Heart right ventricle (tissue), 16 donors: ENCODE results near the gene SMARCC1. TPM values are rescaled to one million over a fixed set of nuclear protein-coding genes. Genes with fewer than 3 reads are reported as not detected.
A peak's percentile ranks its signal among the peaks of the same experiment; 100 is the strongest.

ENCODE experiments used
- ATAC-seq, 8 donors: fragments of 200-7000 bp; cut with Tn5 transposase; one replicate each; pipeline ENCODE4 v1.9.1; 2020; ENCODE audit warnings: mild to moderate bottlenecking in 8 of 8, moderate library complexity in 8 of 8, moderate number of reproducible peaks in 1 of 8
- DNase-seq, 2 donors: peaks; one replicate each; pipeline ENCODE4 v3.0.0-alpha.2; 2020
- H3K27ac ChIP-seq, 10 donors: fragments of 200-600 bp; sonication (generic) in 2 of 10; one replicate each; pipeline versions ENCODE4 v1.5.0 to v1.8.0; 2020 to 2022; ENCODE audit warnings: mild to moderate bottlenecking in 3 of 10
- H3K27me3 ChIP-seq, 7 donors: fragments of 200-600 bp; one replicate each; pipeline ENCODE4 v1.8.0; 2021 to 2022; ENCODE audit warnings: mild to moderate bottlenecking in 2 of 7
- H3K36me3 ChIP-seq, 9 donors: fragments of 200-600 bp; sonication (generic) in 1 of 9; one replicate each; pipeline versions ENCODE4 v1.5.0 to v1.8.0; 2020 to 2022; ENCODE audit warnings: mild to moderate bottlenecking in 2 of 9
- H3K4me1 ChIP-seq, 9 donors: fragments of 200-600 bp; sonication (generic) in 1 of 9; one replicate each; pipeline versions ENCODE4 v1.5.0 to v1.8.0; 2020 to 2022; ENCODE audit warnings: mild to moderate bottlenecking in 4 of 9
- H3K4me3 ChIP-seq, 10 donors: fragments of 200-600 bp; sonication (generic) in 2 of 10; one replicate each; pipeline versions ENCODE4 v1.5.0 to v1.8.0; 2020 to 2022; ENCODE audit warnings: mild to moderate bottlenecking in 7 of 10, moderate library complexity in 2 of 10
- H3K9me3 ChIP-seq, 11 donors: fragments of 200-600 bp in 10 of 11; sonication (generic) in 2 of 11; one replicate each; pipeline versions ENCODE4 v1.5.0 to v1.8.0; 2013 to 2022; ENCODE audit warnings: mild to moderate bottlenecking in 2 of 11, control low read depth in 1 of 11, moderate library complexity in 1 of 11
- CTCF ChIP-seq, 9 donors: fragments of 200-600 bp; sonication (generic) in 2 of 9; IDR thresholded peaks; one replicate each; pipeline versions ENCODE4 v1.5.0 to v1.8.0; 2021 to 2022; ENCODE audit warnings: antibody characterized with exemption in 9 of 9, mild to moderate bottlenecking in 5 of 9, moderate library complexity in 1 of 9
- WGBS, 2 donors: extraction: QIAGEN DNeasy Blood & Tissue Kit; methylation state at CpG; one replicate each; pipeline ENCODE4 v1.1.7; 2013; ENCODE audit warnings: inconsistent platforms in 1 of 2; 5-methylcytosine and 5-hydroxymethylcytosine counted together
- intact Hi-C, 10 donors: fragments of 100-400 bp; cut with DNase I; formaldehyde crosslinking; loops; one replicate each; pipeline versions ENCODE4 v1.11.1 to v1.14.2; 2022
- polyA plus RNA-seq, 2 donors: library from polyadenylated mRNA; stranded (reverse); fragments of 200-250 nt; gene quantifications; one replicate each; pipeline ENCODE4 v1.2.3, GENCODE V29; 2013
- total RNA-seq, 10 donors: library from RNA; stranded (reverse); fragmentation: NEBNext Ultra II Directional in 3 of 10; extraction: Animal tissue kit (Norgen Biotek cat#: 25700) in 3 of 10; gene quantifications; one replicate each; pipeline versions ENCODE4 v1.2.1 to v1.2.4, GENCODE V29; 2021 to 2023
- donor health status: Arrhythmogenic right ventricular cardiomyopathy.
- donor health status: ischemic (EF 13 %, LVEDD 7.1; RV severe dilation, severe dysfunction).
- donor health status: healthy with polysubstance abuse.
- donor health status: DM: no; HTN: yes; CAD: no.
- donor health status: DM: no; HTN: no; CAD: no.
- donor health status: ischemic (EF 25% LVEDD 6.9; RV normal size, moderate dysfunction).
- donor health status: ischemic (EF 25% LVEDD 5.7; RV mildly dilated, moderate dysfunction).
- donor health status: healthy.
- donor health status: DM: yes; HTN: yes; CAD: no.
- donor health status: Ischemic cardiomyopathy.
- donor health status: ischemic (EF 35%, LVEDD 5.7; RV mildly dilated, moderate dysfunction).
- donor health status: nonischemic (EF 11% LVEDD 7.7; RV severe dilation, severe dysfunction).
- donor health status: DM: yes; HTN: yes; CAD: no.
- donor health status: PGD.
- donor health status: ischemic (EF 29% LVEDD 5.4; RV normal size, mild dysfunction).
- donor health status: nonischemic (EF 23%, LVEDD 6.1; RV moderate dilation, normal function).

The SMARCC1 gene
- total and polyA plus RNA-seq, 12 donors: 6.4 to 34.9 (median 24.3) TPM

- ATAC-seq (peak; percentile 8 to 70 (median 58)), DNase-seq (peak; percentile 62 to 69)
- no peaks in the 10 kb centered on the region for H3K9me3 ChIP-seq
- peak overlapping the region; percentile 56 to 94 (median 88) for H3K4me3 ChIP-seq
- 1% methylated on average over 52 to 54 of the region's 54 CpGs for WGBS, 2 donors
- H3K36me3 ChIP-seq: no peaks in the 10 kb centered on the region
- H3K4me1 ChIP-seq: peaks cover 3 to 49% (median 33%) of the 10 kb centered on the region in 9 donors
- peak overlapping the region; percentile 96 to 99 (median 96) for H3K27ac ChIP-seq
- intact Hi-C loops: loop anchor here in 2 of 10 donors (2.0 to 5.0 kb wide), 2 partner anchors 268 to 269 kb away; partner anchors contain the start of gene ELP6 (in 2 of the 2)
- no peaks in the 10 kb centered on the region for H3K27me3 ChIP-seq
- no peak for TF ChIP-seq CTCF (IDR thresholded peaks at IDR 0.05)
These were observed 680 bp downstream of the SMARCC1 start for GRCh38 chr3:47780741-47781684.

DNA sequence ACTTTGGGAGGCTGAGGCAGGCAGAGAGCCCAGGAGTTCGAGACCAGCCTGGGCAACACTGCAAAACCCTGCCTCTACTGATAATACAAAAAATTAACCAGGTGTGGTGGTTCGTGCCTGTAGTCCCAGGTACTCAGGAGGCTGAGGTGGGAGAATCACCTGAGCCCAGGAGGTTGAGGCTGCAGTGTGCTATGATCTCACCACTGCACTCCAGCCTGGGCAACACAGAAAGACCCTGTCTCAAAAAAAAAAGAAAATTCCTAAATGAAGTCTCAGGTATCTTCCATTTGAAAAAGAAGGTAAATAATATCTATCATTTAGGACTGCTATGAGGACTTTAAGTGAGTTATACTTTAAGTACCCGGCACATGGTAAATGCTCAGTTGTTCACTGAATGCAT lies 2.9 kb downstream of the SMARCC1 start:
- H3K9me3 ChIP-seq: no peaks in the 10 kb centered on the region
- no peak for TF ChIP-seq CTCF (IDR thresholded peaks at IDR 0.05)
- H3K27me3 ChIP-seq: no peaks in the 10 kb centered on the region
- ATAC-seq: no peak
- intact Hi-C loops: no loop called here
- WGBS, 2 donors: 93 to 96% methylated on average over 3 of the region's 3 CpGs
- no peak overlapping the region for H3K4me3 ChIP-seq
- H3K36me3 ChIP-seq: no peaks in the 10 kb centered on the region
- no peak for DNase-seq
- no peak overlapping the region for H3K27ac ChIP-seq
- peaks cover 3 to 49% (median 33%) of the 10 kb centered on the region in 9 donors for H3K4me1 ChIP-seq

- ATAC-seq (no peak), DNase-seq (no peak)
- intact Hi-C loops: no loop called here
- no peak overlapping the region for H3K4me3 ChIP-seq
- TF ChIP-seq CTCF (IDR thresholded peaks at IDR 0.05): no peak
- no peaks in the 10 kb centered on the region for H3K9me3 ChIP-seq
- WGBS, 2 donors: 83% methylated on average over 8 of the region's 8 CpGs
- H3K27me3 ChIP-seq: no peaks in the 10 kb centered on the region
- peaks cover 0 to 9% (median 0%) of the 10 kb centered on the region in 9 donors for H3K4me1 ChIP-seq
- peaks cover 0 to 50% (median 15%) of the 10 kb centered on the region in 9 donors for H3K36me3 ChIP-seq
- H3K27ac ChIP-seq: no peak overlapping the region
These were observed 8.9 kb downstream of the SMARCC1 start for GRCh38 chr3:47772788-47773187.

GRCh38 chr3:47772047-47772446 lies 9.6 kb downstream of the SMARCC1 start:
- intact Hi-C loops: no loop called here

More at GRCh38 chr3:47772047-47772446, 9.6 kb downstream of the SMARCC1 start:
- ATAC-seq: no peak
- 96 to 97% methylated on average over 8 of the region's 8 CpGs for WGBS, 2 donors
- Histone ChIP-seq H3K27ac (no peak overlapping the region), H3K4me3 (no peak overlapping the region), H3K36me3 (peaks cover 0 to 54% (median 15%) of the 10 kb centered on the region in 9 donors), H3K4me1 (peaks cover 0 to 2% (median 0%) of the 10 kb centered on the region in 9 donors), H3K9me3 (no peaks in the 10 kb centered on the region), H3K27me3 (no peaks in the 10 kb centered on the region)
- DNase-seq: no peak
- TF ChIP-seq CTCF (IDR thresholded peaks at IDR 0.05): no peak
